Measurements from ENCODE around the gene LRRC3B.
"Not testable (repeated sequence)": the region's sequence is repeated elsewhere in the genome, so short reads cannot be mapped to it uniquely, and the experiment has no call there.

LRRC3B gene

GRCh38 chr3:26622621-26623418 lies at the start of gene LRRC3B:
TSS of gene LRRC3B (plus strand) at chr3:26622772. CDS start at chr3:26709673, 86,901 bp downstream.
- DNase-seq (ENCODE audit: low read depth in 4 of 4, low spot score in 1 of 4) = no peak

DNA sequence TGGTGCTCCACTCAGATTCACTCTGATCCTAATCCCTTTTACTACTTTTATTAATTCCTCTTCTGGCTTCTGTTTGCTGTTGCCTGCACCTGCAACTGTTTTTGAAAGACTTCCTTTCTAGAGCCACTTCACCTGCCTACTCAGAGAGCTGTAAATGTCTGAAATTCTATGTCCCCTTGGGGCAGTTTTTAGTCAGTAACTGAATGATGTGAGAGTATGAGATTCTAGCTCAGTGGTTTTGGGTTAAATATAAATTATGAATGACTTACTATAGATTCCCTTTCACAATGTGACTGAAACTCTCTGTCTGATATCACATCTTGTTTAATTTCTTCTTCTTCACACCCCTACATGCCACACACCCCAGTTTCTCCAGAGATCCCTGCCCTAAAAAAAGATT lies 47.8 kb upstream of the LRRC3B start:
- DNase-seq (ENCODE audit: low read depth in 4 of 4, low spot score in 1 of 4) = no peak

DNA sequence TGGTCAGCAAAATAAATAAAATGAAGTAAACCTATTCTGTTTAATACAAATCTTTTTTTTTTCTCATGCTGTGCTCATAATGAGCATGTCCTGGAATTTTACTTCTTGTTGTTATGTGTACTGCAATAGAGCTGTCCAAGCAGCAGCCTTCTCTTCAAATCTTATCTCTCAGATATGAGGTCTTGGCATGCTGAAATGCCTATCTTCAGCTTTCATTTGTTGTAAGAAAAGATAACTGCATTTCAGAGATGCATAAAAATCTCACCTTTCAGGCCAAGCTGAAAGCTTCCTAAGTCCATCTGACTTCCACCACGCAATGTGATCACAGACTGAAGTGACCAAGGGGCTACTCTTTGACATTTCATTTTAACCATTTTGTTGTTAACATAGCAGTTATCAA lies 43.5 kb upstream of the LRRC3B start:
- DNase-seq (ENCODE audit: low read depth in 4 of 4, low spot score in 1 of 4) = no peak

- no peak for DNase-seq (ENCODE audit: low read depth in 4 of 4, low spot score in 1 of 4)
Measured at GRCh38 chr3:26587571-26587970, 35.0 kb upstream of the LRRC3B start.

DNA sequence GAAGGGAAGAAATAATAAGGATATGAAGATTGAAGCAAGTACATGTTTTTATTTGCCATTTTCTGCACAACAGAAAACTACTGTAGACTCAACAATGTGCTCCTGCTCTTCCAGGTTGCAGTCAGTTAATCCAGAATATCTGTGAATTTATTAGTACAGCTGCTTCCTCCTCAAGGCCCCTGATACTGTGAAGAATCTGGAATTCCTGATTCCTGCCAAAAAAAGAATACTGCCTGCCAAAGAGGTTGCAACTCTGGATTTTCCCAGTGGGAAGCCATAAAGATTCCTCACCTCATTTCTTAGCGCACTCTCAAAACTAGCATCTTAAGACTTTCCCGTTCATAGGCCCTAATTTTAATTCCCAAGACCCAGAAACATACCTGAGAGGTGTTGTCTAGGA lies 33.6 kb upstream of the LRRC3B start:
- DNase-seq (ENCODE audit: low read depth in 4 of 4, low spot score in 1 of 4) = no peak

DNA sequence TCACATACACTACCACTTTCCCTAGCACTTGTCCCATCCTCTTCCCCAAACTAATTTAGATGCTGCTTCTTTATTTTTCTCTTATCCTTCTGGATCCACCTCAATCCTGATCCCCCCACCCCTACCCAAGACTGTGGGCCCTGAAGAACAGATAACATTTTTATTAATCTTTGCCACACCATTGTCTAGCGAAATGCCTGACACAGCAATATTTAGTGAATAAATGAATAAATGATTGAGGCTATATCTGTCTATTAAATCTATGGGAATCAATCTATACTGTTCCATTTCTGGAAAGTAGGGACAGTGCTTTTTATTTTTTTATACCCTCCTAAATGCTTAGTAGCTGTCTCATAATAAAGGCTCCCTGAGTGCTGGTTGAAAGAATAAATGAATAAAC lies 32.9 kb upstream of the LRRC3B start:
- no peak for DNase-seq (ENCODE audit: low read depth in 4 of 4, low spot score in 1 of 4)

- DNase-seq (ENCODE audit: low read depth in 4 of 4, low spot score in 1 of 4) = no peak
Measured at GRCh38 chr3:26590919-26591484, 31.6 kb upstream of the LRRC3B start.

- DNase-seq (ENCODE audit: low read depth in 4 of 4, low spot score in 1 of 4) = no peak
Measured at GRCh38 chr3:26591926-26592325, 30.6 kb upstream of the LRRC3B start.

GRCh38 chr3:26592451-26592850 lies 30.1 kb upstream of the LRRC3B start:
- DNase-seq (ENCODE audit: low read depth in 4 of 4, low spot score in 1 of 4) = no peak

DNA sequence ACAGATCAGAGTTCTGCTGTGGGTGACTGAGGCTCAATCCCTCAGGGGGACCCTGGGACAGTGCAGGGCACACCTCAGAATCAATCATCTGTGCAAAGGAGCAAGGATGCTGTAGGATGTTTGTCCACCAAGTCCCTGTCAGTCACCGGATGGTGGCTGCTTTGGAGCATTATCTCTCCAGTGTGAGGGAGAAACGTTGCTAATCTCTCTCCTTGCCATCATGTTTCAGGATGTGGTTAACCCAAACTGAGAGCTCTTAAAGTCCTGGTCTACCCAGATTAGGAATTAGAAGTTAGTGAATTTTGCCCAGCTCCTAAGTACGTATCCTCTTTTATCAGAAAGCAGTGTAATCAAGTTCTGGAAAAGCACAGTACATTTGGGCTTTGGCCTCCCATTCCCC lies 26.2 kb upstream of the LRRC3B start:
- no peak for DNase-seq (ENCODE audit: low read depth in 4 of 4, low spot score in 1 of 4)

GRCh38 chr3:26603311-26603710 lies 19.3 kb upstream of the LRRC3B start:
- DNase-seq (ENCODE audit: low read depth in 4 of 4, low spot score in 1 of 4) = not testable (repeated sequence)

- not testable (repeated sequence) for DNase-seq (ENCODE audit: low read depth in 4 of 4, low spot score in 1 of 4)
Measured at GRCh38 chr3:26603771-26604170, 18.8 kb upstream of the LRRC3B start.

DNA sequence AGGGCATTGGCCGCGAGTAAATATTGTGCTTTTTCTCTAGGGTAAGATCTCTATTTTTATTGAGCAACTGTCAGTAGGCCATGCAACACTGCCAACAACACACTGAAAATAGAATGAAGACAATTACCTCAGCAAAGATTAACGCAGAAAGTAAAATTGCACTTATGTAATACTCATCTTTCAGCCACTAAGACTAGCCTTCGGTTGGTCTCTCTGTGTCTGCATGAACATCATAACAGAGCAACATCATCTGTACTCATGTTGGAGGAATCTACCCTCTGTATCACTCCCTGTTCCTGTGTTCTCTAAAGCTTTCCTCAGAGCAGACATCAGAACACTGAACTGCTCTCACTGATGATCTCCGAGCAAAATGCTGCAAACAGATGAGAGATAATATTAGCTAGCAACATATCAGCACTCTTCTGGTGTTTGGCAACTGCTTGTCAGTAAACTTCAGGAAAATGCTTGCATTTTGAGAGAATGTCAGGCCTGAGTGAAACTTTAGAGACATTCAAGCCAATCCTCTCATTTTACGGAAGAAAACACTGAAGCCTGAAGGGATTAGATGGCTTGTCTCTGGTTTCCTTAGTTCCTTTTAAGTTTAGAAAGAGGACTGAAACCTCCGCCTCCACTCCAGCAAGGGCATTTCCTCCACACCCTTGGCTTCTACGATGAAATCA lies 8.4 kb upstream of the LRRC3B start:
- DNase-seq (ENCODE audit: low read depth in 4 of 4, low spot score in 1 of 4) = no peak

DNA sequence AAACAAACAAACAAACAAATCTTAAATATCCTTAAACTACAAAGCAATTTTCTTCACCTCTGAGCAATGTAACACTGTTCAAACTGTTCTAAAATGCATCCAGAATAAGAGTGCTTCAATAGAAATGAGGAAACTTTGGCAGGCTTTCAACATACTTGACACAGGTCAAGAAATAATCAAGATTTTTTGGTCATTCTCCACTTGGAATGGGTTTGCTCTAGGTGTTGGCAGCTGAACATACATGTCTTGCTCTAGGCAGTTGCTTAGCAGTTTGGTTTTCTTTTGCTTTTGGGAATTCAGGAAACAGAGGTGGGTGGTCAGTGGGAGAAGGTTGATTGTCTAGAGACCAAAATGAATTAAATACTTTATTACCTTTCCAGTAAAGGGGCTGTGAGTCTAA lies 1.4 kb upstream of the LRRC3B start:
- DNase-seq (ENCODE audit: low read depth in 4 of 4, low spot score in 1 of 4) = no peak

GRCh38 chr3:26621906-26622620 lies 509 bp upstream of the LRRC3B start:
- no peak for DNase-seq (ENCODE audit: low read depth in 4 of 4, low spot score in 1 of 4)

GRCh38 chr3:26623419-26624208 lies 1.0 kb downstream of the LRRC3B start:
- no peak for DNase-seq (ENCODE audit: low read depth in 4 of 4, low spot score in 1 of 4)

DNA sequence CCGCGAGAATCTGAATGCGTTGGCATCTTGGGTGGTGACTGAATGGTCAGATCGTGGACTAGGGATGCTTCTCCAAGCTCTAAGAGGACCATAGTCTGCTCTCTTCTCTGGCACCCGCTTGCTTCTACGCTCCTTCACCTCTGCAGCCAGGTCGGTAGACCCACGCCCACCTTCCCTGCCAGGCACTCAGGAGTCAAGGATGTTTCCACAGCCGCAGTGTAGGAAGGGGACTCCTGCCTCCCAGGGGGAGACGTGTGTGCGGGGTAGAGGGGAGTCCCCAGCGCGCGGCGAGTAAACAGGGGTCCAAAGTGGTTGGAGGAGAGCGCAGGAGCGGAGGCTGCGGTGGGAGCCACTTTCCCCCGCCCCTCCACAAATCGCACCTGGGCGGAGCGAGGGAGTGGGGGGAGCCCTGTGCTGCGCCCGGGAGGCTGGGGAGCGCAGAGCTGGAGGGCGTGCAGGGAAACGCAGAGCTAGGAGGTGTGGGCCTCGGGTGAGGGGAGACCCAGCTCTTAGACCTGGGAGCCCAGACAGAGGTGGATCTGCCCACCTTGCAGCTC lies 1.7 kb downstream of the LRRC3B start:
- no peak for DNase-seq (ENCODE audit: low read depth in 4 of 4, low spot score in 1 of 4)

- DNase-seq (ENCODE audit: low read depth in 4 of 4, low spot score in 1 of 4) = no peak
Measured at GRCh38 chr3:26625187-26625586, 2.6 kb downstream of the LRRC3B start.

DNA sequence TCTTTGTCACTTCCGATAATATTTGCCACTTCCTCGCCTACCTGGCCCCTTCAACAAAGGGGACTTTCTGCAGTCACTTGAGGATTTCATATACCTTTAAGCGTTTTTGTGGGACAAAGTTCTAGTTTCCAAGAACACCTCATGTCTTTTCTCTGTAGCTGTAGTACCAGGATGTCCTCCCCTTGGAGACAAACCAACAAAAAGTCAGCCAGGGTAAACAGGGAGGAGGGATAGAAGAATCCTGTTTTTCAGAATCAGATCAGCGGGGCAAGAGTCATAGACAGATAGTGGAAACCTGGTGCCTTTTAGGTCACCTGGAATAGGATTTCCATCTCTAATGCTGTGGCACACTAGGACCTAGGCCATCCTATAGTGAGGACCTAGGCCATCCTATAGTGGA lies 4.5 kb downstream of the LRRC3B start:
- DNase-seq (ENCODE audit: low read depth in 4 of 4, low spot score in 1 of 4) = no peak

DNA sequence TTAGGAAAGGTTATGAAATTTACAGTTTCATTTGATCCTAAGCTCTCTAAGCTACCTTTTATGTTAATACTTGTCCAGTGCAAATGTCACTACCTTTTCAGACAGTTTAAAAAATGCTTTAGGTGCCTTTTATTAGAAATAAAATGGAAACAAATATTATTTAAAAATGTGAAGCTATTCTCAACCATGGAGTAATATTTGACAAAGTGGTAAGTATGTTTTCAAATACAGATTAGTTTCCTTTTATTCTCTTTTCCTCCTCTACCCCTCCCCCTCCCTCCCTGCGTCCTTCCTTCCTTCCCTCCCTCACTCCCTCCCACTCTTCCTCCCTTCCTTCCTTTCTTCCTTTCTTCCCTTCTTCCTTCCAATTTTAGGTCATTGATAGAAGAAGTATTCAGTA lies 6.3 kb downstream of the LRRC3B start:
- DNase-seq (ENCODE audit: low read depth in 4 of 4, low spot score in 1 of 4) = no peak
